Choroid plexus epithelial cell (primary cell): ENCODE measurements around the gene CD164L2.

ENCODE experiments used
- DNase-seq: peaks from one replicate; pipeline ENCODE4 v3.0.0-alpha.2; 2010; ENCODE audit warnings: low read depth
- H3K4me3 ChIP-seq: 2 replicates; pipeline ENCODE4 v1.5.1; 2011; ENCODE audit warnings: low read depth, mild to moderate bottlenecking, control low read depth, low read length, moderate library complexity
- TF ChIP-seq, protein P1 (sequence below): conservative IDR thresholded peaks from 2 replicates; pipeline ENCODE4 v1.5.1; 2011; ENCODE audit warnings: low read depth, mild to moderate bottlenecking, control low read depth, inconsistent platforms, low read length, moderate library complexity

CD164L2 gene

DNA sequence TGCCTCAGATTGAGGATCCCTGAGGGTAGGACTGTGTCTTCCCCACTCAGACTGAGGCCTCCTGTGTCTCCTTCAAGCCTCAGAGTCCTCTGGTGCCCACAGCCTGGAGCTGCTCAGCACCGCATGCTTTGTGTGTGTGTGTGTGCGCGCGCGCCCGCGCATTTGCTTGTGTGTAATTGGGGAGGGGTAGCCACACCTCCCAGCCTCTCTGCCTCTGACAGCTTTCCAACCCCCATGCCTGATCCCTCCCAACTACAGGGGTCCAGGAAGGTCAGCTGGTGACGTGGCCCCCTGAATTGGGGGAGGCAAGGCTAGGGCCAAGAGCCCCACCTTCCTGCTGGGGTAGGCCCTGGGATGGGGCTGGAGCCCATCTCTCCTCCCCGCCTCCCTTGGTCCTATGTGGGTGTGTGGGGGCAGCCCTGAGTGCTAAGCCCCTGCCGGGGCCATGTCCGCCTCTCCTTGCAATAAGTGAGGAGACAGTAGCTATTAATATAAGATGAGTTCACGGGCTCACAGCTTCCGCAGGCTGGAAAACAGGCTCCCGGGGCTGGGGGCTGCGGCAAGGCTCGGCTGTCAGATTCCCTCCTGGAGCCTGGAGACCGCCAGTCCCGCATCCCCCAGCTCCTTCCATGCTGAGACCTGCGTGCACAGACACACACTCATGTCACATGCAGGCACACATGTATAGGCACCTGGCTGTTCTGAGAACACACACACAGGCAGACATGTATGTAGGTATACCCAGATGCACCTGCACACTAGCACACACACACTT lies 16.3 kb upstream of the CD164L2 start:
- TF ChIP-seq, protein P1, sequence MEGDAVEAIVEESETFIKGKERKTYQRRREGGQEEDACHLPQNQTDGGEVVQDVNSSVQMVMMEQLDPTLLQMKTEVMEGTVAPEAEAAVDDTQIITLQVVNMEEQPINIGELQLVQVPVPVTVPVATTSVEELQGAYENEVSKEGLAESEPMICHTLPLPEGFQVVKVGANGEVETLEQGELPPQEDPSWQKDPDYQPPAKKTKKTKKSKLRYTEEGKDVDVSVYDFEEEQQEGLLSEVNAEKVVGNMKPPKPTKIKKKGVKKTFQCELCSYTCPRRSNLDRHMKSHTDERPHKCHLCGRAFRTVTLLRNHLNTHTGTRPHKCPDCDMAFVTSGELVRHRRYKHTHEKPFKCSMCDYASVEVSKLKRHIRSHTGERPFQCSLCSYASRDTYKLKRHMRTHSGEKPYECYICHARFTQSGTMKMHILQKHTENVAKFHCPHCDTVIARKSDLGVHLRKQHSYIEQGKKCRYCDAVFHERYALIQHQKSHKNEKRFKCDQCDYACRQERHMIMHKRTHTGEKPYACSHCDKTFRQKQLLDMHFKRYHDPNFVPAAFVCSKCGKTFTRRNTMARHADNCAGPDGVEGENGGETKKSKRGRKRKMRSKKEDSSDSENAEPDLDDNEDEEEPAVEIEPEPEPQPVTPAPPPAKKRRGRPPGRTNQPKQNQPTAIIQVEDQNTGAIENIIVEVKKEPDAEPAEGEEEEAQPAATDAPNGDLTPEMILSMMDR, result no peak
- H3K4me3 ChIP-seq, result no peak overlapping the region
- DNase-seq, result no peak

DNA sequence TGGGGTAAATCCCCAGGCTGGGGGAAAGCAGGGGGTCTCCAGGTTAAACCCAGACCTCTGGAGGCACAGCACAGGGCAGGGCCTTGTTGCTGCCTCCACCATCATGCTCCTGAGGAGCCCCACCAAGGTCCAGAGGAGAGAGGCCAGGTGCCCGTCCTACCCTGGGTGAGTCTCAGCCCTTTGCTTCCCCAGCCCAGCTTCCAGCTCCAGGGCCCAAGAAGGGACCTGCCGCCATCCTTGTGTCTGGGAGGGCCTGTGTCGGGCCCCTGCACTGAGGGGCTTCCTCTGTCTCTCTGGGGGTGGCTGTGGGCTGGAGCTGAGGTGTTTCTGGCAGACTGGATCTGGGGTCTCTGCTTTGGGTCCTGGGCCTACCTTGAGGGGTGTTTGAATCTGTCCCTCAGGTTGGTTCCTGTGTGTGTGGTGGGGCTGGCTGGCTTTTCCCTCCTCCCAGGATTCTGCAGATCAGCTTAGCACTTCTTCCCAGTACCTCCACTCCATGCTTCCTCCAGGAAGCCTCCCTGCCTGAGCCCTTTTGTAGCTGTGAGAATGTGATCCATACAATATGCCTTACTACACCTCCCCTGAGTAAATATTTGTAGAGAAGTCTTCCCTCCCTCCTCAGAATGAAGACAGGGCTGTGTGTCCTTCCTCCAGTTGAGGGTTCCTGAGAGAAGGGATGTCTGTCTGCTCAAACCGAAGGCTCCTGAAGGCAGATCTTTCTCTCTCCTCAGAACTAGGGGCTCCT lies 15.4 kb upstream of the CD164L2 start:
- H3K4me3 ChIP-seq, result no peak overlapping the region
- DNase-seq, result no peak
- TF ChIP-seq, protein P1, result no peak

DNA sequence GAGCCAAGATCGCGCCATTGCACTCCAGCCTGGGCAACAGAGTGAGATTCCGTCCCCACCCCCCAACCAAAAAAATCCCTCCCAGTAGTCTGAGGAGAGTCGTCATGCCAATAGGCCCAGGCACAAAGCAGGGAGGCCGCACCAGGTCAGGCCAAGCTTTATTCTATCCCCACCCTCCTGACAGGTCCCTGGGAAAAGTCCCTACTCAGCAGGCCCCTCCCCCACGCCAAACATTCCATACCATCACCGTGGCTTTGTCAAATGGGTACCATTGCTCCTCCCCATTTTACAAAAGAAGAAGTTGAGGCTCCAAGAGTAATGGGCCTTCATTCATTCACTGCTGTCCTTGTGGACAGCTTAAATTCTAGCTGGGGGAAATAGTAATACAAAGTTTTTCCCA lies 14.6 kb upstream of the CD164L2 start:
- TF ChIP-seq, protein P1, result no peak
- no peak for DNase-seq
- no peak overlapping the region for H3K4me3 ChIP-seq

DNA sequence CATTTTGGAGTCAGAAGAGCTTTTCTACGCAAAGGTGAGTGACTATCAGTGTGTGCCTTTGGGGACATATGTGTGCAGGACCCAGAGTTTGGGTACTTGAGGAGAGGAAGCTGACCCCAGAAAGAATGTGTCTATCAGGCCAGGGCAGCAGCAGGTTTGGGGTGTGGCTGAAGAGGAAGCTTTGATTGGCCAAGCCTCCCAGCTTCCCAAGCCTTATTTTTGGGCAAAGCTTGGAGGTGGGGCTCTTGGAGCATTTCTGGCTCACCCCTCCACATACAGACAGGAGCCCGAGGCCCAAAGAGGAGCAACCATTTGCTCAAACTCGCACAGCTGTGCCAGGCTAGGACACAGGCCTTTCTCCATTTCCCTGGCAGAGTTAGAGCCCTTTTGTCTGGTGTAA lies 14.0 kb upstream of the CD164L2 start:
- DNase-seq, result no peak
- no peak overlapping the region for H3K4me3 ChIP-seq
- TF ChIP-seq, protein P1, result no peak

DNA sequence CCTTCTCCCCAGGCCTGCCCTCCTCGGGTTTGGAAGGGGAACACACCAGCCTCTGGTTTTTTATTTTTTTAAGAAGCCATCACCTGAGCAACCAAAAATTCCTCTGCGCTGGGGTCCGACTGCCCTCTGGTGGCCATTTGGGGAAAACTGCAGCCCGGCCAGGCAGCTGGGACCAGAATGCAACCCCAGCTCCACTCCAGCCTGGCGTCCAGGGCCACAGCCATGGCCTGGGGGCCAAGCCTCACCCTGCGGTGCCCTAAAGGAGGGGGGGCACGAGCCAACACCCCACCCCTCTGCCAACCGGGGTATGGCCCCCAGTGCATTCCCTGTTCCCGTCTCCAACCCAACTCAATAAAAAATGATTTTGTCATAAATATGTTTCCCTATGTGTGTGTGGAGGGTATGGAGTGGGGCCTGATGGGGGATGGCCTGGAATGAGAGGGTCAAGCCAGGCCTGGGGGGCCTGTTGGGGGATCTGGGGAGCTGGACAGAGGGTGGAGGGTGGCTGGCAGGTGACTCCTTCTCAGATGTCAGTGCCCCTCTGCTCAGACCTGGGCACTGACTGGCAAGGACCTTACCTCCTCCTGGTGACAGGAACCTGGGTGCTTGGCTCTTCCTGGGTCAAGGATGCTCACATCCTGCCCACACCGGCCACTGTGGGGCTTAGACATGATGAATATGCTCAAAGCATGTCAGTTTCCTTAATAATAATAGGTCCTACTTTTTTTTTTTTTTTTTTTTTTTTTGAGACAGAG lies 12.5 kb upstream of the CD164L2 start:
- H3K4me3 ChIP-seq, result no peak overlapping the region
- TF ChIP-seq, protein P1, result peak; percentile 91
- peak; percentile 68 for DNase-seq

DNA sequence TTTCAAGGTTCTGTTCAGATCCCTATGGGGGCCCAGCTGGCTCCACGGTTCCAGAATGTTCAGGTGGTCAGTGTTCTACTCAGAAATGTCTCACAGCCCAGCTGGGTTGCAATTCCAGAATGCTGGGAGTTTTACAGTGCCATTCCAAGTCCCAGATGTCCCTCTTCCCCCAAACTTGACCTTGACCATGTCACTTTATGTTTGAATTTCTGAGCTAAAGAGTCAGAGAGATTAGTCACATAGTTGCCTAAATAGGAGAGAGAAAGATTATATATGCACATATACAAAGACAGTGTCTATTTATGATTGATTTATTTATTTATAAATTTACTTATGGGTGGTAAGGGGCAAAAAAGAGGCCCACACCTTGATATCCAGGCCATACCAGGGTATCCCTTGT lies 11.8 kb upstream of the CD164L2 start:
- no peak for DNase-seq
- TF ChIP-seq, protein P1, result no peak
- no peak overlapping the region for H3K4me3 ChIP-seq
